Caki2 (cell line): ENCODE data around the gene POLR1G. TPM values are rescaled to one million over a fixed set of nuclear protein-coding genes. Genes with fewer than 3 reads are reported as not detected.
"Not testable (repeated sequence)": the region's sequence is repeated elsewhere in the genome, so short reads cannot be mapped to it uniquely, and the experiment has no call there.

Source experiments
- DNase-seq: peaks from one replicate; pipeline ENCODE4 v3.0.0-alpha.2; 2015; ENCODE audit warnings: low read depth
- in situ Hi-C: cut with HindIII; loops from 2 replicates; pipeline ENCODE4 v1.10.0; 2016; ENCODE audit warnings: low sequenced_read_pairs, low pct_unique_long_range_greater_than_20kb, mixed read lengths
- total RNA-seq: library from RNA; depleted of rRNA; stranded (reverse); fragments of >200 nt; shearing (Covaris generic); gene quantifications from 2 replicates; pipeline ENCODE4 v1.2.3, GENCODE V29; 2014; ENCODE audit warnings: low replicate concordance

Gene POLR1G
- total RNA-seq, 1 experiment from 2014 or later, result 32.3 TPM

GRCh38 chr19:45413497-45413896 lies 7.1 kb downstream of the POLR1G start:
- in situ Hi-C loops, result no loop called here
- peak; percentile 28 for DNase-seq

- DNase-seq, result no peak
- in situ Hi-C loops, result no loop called here
These were observed 8.0 kb downstream of the POLR1G start for GRCh38 chr19:45414468-45414867.

- in situ Hi-C loops, result no loop called here
- no peak for DNase-seq
These were observed 10.7 kb downstream of the POLR1G start for GRCh38 chr19:45417151-45417550.

- DNase-seq, result no peak
- in situ Hi-C loops, result no loop called here
These were observed 12.4 kb downstream of the POLR1G start for GRCh38 chr19:45418802-45419201.

- DNase-seq, result no peak
- in situ Hi-C loops, result no loop called here
These were observed 13.0 kb downstream of the POLR1G start for GRCh38 chr19:45419396-45419795.

- DNase-seq, result no peak
- in situ Hi-C loops, result no loop called here
These were observed 13.5 kb downstream of the POLR1G start for GRCh38 chr19:45419895-45420294.

- DNase-seq, result no peak
- in situ Hi-C loops, result no loop called here
These were observed 13.9 kb downstream of the POLR1G start for GRCh38 chr19:45420356-45420755.

GRCh38 chr19:45420871-45421270 lies 14.4 kb downstream of the POLR1G start:
- in situ Hi-C loops, result no loop called here
- no peak for DNase-seq

- DNase-seq, result no peak
- in situ Hi-C loops, result no loop called here
These were observed 15.6 kb downstream of the POLR1G start for GRCh38 chr19:45421947-45422498.

- no peak for DNase-seq
- in situ Hi-C loops, result no loop called here
These were observed 16.7 kb downstream of the POLR1G start for GRCh38 chr19:45423033-45423588.

- peak; percentile 99 for DNase-seq
- in situ Hi-C loops, result no loop called here
These were observed 17.2 kb downstream of the POLR1G start, which contains the start of gene ERCC1 for GRCh38 chr19:45423589-45424190. TSS of gene ERCC1 (minus strand) at chr19:45423917. CDS start at chr19:45423374, 543 bp downstream.

- peak; percentile 90 for DNase-seq
- in situ Hi-C loops, result no loop called here
These were observed 18.0 kb downstream of the POLR1G start for GRCh38 chr19:45424191-45425058.

GRCh38 chr19:45428384-45429231 lies 22.2 kb downstream of the POLR1G start:
- in situ Hi-C loops, result no loop called here
- DNase-seq, result no peak

- DNase-seq, in situ Hi-C loops: not testable (repeated sequence)
These were observed 23.5 kb downstream of the POLR1G start for GRCh38 chr19:45429896-45430295.

- in situ Hi-C loops, DNase-seq: not testable (repeated sequence)
These were observed 24.6 kb downstream of the POLR1G start for GRCh38 chr19:45431008-45431407.

GRCh38 chr19:45432543-45432942 lies 26.1 kb downstream of the POLR1G start:
- in situ Hi-C loops, DNase-seq: not testable (repeated sequence)

- in situ Hi-C loops, result no loop called here
- DNase-seq, result no peak
These were observed 30.9 kb downstream of the POLR1G start for GRCh38 chr19:45437328-45437727.

GRCh38 chr19:45439190-45439568 lies 32.7 kb downstream of the POLR1G start:
- no peak for DNase-seq
- in situ Hi-C loops, result no loop called here
